ENCODE measurements around the gene TMEM202. TPM values are rescaled to one million over a fixed set of nuclear protein-coding genes. Genes with fewer than 3 reads are reported as not detected.

TMEM202 gene, protein sequence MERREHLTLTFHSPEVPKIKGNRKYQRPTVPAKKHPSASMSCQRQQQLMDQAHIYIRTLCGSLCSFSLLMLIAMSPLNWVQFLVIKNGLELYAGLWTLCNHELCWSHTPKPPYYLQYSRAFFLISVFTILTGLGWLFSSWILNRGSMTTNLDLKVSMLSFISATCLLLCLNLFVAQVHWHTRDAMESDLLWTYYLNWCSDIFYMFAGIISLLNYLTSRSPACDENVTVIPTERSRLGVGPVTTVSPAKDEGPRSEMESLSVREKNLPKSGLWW
- not detected for total RNA-seq

DNA sequence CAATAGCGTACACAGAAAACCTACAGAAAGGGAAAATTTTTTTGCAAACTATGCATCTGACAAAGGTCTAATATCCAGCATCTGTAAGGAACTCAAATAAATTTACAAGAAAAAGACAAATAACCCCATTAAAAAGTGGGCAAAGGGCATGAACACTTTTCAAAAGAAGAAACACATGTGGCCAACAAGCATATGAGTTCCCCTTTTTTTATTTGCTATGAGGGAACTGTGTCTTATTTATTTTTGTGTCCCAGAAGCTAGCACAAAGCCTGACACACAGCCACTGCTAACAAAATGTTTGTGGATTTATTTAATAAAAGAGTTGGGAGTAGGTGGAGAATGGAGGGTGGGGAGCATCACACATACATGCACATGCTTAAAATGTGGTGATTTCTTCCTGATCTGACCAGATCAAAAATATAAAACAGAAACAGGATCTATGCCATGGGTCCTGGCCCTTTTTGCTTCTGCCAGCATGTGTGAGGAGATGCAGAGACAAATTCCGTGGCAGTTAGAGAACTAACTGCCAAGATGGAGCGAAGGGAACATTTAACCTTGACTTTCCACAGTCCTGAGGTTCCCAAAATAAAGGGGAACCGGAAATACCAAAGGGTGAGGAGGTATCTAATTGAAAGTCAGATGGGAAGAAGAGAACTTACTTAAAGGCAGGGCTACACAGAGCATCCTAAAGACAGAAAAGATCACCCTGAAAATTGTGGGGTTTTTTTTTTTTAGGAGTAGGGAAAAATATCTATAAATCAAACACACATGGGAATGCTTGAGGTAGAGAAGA is at the start of gene TMEM202:
Gene TMEM202 (plus strand): TSS at position 510 of the 793 bp plus-strand sequence. CDS start 22 bp downstream, at position 532.
- DNase-seq (ENCODE audit: low spot score), result no peak
- Histone ChIP-seq H3K9me3 (no peaks in the 10 kb centered on the region), H3K4me3 (no peak within 1 kb of the TSS), H3K27me3 (replicated peaks; ENCODE audit: insufficient read depth) (no peaks in the 10 kb centered on the region), H3K27ac (no peak within 1 kb of the TSS), H3K36me3 (no peaks in the 10 kb centered on the region), H3K4me1 (ENCODE audit: control insufficient read depth in 1 of 2, low read depth in 2 of 2) (no peaks in the 10 kb centered on the region)
- TF ChIP-seq CTCF (IDR thresholded peaks at IDR 0.05), result no peak
- no peak for ATAC-seq (ENCODE audit: insufficient number of reproducible peaks, low FRiP score, low read depth)

DNA sequence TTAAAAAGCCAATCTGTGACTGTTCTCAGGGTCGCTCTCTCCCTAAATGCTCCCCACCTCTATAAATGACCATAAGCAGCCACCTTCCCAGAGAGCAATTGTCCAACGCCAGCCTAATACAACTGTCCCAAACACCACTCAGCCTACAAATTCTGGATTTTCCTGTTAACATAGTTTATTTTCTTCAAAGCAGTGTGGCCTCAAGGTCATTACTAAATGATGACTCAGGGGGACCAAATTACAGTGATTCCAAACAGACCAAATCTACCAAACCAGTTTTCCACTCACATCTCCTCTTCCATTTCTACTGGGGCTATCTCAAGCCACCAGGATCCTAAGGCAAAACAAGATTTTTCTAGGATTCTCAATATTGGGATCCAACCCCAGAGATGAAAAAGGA is 44.8 kb upstream of the TMEM202 start:
- no peak for ATAC-seq (ENCODE audit: insufficient number of reproducible peaks, low FRiP score, low read depth)

DNA sequence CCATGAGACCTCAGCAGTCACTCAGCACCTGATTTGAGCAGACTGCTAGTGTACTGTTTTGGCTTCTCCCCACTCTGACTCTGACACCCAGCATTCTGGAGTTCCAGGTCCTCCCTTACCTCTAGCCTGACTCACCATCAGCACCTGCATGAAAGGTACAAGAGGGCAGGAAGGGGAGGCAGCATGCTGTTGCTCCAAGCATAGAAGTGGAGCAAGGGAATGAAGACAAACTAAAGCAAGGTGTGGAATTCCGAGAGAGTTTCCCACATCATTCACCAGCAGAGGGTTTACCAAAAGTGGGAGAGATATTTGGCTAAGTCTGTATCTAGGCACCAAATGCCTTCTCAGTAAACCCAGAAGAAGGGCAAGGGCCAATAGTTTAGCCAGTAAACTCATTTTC is 43.6 kb upstream of the TMEM202 start:
- Histone ChIP-seq H3K27ac (no peak overlapping the region), H3K4me3 (no peak overlapping the region), H3K36me3 (peaks cover 56% of the 10 kb centered on the region), H3K27me3 (replicated peaks; ENCODE audit: insufficient read depth) (no peaks in the 10 kb centered on the region), H3K4me1 (ENCODE audit: control insufficient read depth in 1 of 2, low read depth in 2 of 2) (peaks cover 0 to 4% of the 10 kb centered on the region in 2 donors), H3K9me3 (no peaks in the 10 kb centered on the region)
- TF ChIP-seq CTCF (IDR thresholded peaks at IDR 0.05), result no peak
- ATAC-seq (ENCODE audit: insufficient number of reproducible peaks, low FRiP score, low read depth), result no peak
- DNase-seq (ENCODE audit: low spot score), result no peak

More for the DNA sequence above, 44.8 kb upstream of the TMEM202 start:
- DNase-seq (ENCODE audit: low spot score), result no peak
- no peak for TF ChIP-seq CTCF (IDR thresholded peaks at IDR 0.05)
- Histone ChIP-seq H3K4me1 (ENCODE audit: control insufficient read depth in 1 of 2, low read depth in 2 of 2) (no peaks in the 10 kb centered on the region), H3K27ac (no peak overlapping the region), H3K27me3 (replicated peaks; ENCODE audit: insufficient read depth) (no peaks in the 10 kb centered on the region), H3K9me3 (no peaks in the 10 kb centered on the region), H3K4me3 (no peak overlapping the region), H3K36me3 (peaks cover 69% of the 10 kb centered on the region)

DNA sequence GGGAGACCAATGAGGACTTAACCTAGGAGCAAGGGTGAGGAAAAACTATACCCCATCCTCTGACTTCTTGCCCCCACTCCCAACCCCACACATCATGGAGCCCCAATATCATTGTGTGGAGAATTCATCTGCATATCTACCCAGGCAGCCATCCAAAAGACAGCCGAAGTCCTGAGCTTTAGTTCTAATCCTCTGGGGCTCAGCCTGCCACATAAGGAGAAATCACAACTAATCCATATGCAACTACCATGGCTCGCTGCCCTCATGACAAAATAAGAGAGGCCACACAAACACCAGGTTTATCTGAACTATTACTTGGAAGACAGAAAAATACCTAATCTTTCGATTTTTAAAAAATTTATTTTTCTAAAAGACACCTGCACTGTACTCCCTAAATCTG is 40.0 kb upstream of the TMEM202 start:
- DNase-seq (ENCODE audit: low spot score) (no peak), ATAC-seq (ENCODE audit: insufficient number of reproducible peaks, low FRiP score, low read depth) (no peak)
- Histone ChIP-seq H3K27me3 (replicated peaks; ENCODE audit: insufficient read depth) (no peaks in the 10 kb centered on the region), H3K4me1 (ENCODE audit: control insufficient read depth in 1 of 2, low read depth in 2 of 2) (peaks cover 0 to 4% of the 10 kb centered on the region in 2 donors), H3K36me3 (peaks cover 29% of the 10 kb centered on the region), H3K4me3 (no peak overlapping the region), H3K27ac (no peak overlapping the region), H3K9me3 (no peaks in the 10 kb centered on the region)
- TF ChIP-seq CTCF (IDR thresholded peaks at IDR 0.05), result no peak

DNA sequence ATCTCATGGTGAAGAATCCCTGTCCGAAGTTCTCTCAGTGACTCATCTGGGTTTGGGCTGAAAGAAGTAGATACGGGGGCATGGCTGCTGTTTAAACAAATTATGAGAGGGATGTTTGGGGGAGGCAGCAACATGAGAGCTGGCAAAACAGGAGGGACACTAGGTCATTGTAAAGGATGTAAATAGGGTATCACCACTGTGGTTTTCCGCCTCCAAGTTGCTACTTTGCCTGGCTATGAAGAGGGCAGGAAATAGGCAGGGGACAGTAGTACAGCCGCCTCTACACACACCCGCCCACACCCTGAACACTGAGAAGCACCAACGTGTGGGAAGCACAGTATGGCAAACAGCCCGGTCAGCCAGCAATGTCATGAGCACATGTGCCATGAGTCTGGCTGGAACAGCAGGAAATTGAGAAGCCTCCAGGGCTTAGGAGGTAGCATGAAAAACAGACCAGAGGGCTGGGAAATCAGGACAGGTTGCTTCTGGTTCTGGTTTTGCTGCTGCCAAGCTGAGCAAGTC is 39.4 kb upstream of the TMEM202 start:
- no peak overlapping the region for H3K4me3 ChIP-seq
- DNase-seq (ENCODE audit: low spot score), result no peak

More for the DNA sequence above, 39.4 kb upstream of the TMEM202 start:
- no peaks in the 10 kb centered on the region for H3K27me3 ChIP-seq (replicated peaks; ENCODE audit: insufficient read depth)
- peaks cover 23% of the 10 kb centered on the region for H3K36me3 ChIP-seq
- H3K27ac ChIP-seq, result no peak overlapping the region
- no peaks in the 10 kb centered on the region for H3K9me3 ChIP-seq
- peaks cover 0 to 4% of the 10 kb centered on the region in 2 donors for H3K4me1 ChIP-seq (ENCODE audit: control insufficient read depth in 1 of 2, low read depth in 2 of 2)
- no peak for ATAC-seq (ENCODE audit: insufficient number of reproducible peaks, low FRiP score, low read depth)
- TF ChIP-seq CTCF (IDR thresholded peaks at IDR 0.05), result no peak
